Activated CD8-positive, alpha-beta memory T cell treated with anti-CD3 and anti-CD28 coated beads for 1 hour (primary cell): ENCODE results near the gene RANBP9.

Experiments used
- DNase-seq, 2 donors: peaks; one replicate each; pipeline ENCODE4 v3.0.0-alpha.2; 2020; ENCODE audit warnings: low read depth in 1 of 2; ENCODE audit errors: extremely low read depth in 1 of 2

RANBP9 gene

GRCh38 chr6:13711324-13711732 is 307 bp downstream of the RANBP9 start:
- DNase-seq: no peak

- DNase-seq: peak in 1 of 2 donors; percentile 34
Measured at GRCh38 chr6:13710552-13711323, 897 bp downstream of the RANBP9 start.

GRCh38 chr6:13709689-13710551 is 1.7 kb downstream of the RANBP9 start:
- no peak for DNase-seq

GRCh38 chr6:13708736-13709135 is 2.9 kb downstream of the RANBP9 start:
- DNase-seq: no peak

GRCh38 chr6:13703496-13703895 is 8.1 kb downstream of the RANBP9 start:
- DNase-seq: no peak

GRCh38 chr6:13702809-13703302 is 8.8 kb downstream of the RANBP9 start:
- no peak for DNase-seq

GRCh38 chr6:13700232-13700631 is 11.4 kb downstream of the RANBP9 start:
- DNase-seq: no peak

- no peak for DNase-seq
Measured at GRCh38 chr6:13698715-13699114, 12.9 kb downstream of the RANBP9 start.

- no peak for DNase-seq
Measured at GRCh38 chr6:13697857-13698256, 13.8 kb downstream of the RANBP9 start.

GRCh38 chr6:13696226-13696625 is 15.4 kb downstream of the RANBP9 start:
- DNase-seq: no peak

- no peak for DNase-seq
Measured at GRCh38 chr6:13695252-13695651, 16.4 kb downstream of the RANBP9 start.

- DNase-seq: no peak
Measured at GRCh38 chr6:13694562-13694961, 17.1 kb downstream of the RANBP9 start.

- DNase-seq: no peak
Measured at GRCh38 chr6:13689511-13690256, 22.0 kb downstream of the RANBP9 start.

GRCh38 chr6:13688692-13689196 is 22.9 kb downstream of the RANBP9 start:
- no peak for DNase-seq

GRCh38 chr6:13687917-13688351 is 23.7 kb downstream of the RANBP9 start:
- DNase-seq: no peak

GRCh38 chr6:13684855-13685254 is 26.8 kb downstream of the RANBP9 start:
- no peak for DNase-seq

- no peak for DNase-seq
Measured at GRCh38 chr6:13683038-13683437, 28.6 kb downstream of the RANBP9 start.

GRCh38 chr6:13682346-13682745 is 29.3 kb downstream of the RANBP9 start:
- DNase-seq: no peak

- no peak for DNase-seq
Measured at GRCh38 chr6:13681305-13682061, 30.2 kb downstream of the RANBP9 start.

GRCh38 chr6:13680448-13680968 is 31.1 kb downstream of the RANBP9 start:
- DNase-seq: no peak
